IPS-15b (cell line): ENCODE data around the gene FAM50A.

Experiments used
- H3K27me3 ChIP-seq: one replicate; pipeline ENCODE4 v1.6.1; 2013; ENCODE audit warnings: low read length; ENCODE audit not compliant: control insufficient read depth, insufficient read depth
- H3K36me3 ChIP-seq: one replicate; pipeline ENCODE4 v1.6.1; 2013; ENCODE audit warnings: low read length; ENCODE audit not compliant: control insufficient read depth, insufficient read depth
- H3K4me1 ChIP-seq: one replicate; pipeline ENCODE4 v1.6.1; 2013; ENCODE audit warnings: mild to moderate bottlenecking, low read length; ENCODE audit not compliant: control insufficient read depth, insufficient read depth
- H3K4me3 ChIP-seq: one replicate; pipeline ENCODE4 v1.5.1; 2013; ENCODE audit warnings: low read depth, low read length
- H3K9ac ChIP-seq: one replicate; pipeline ENCODE4 v1.6.1; 2013; ENCODE audit warnings: low read depth, mild to moderate bottlenecking, low read length
- H3K9me3 ChIP-seq: one replicate; pipeline ENCODE4 v1.6.1; 2013; ENCODE audit warnings: mild to moderate bottlenecking, low read length; ENCODE audit not compliant: control insufficient read depth, insufficient read depth

The FAM50A gene

GRCh38 chrX:154445776-154446175 is 1.8 kb downstream of the FAM50A start:
- Histone ChIP-seq H3K9me3 (no peaks in the 10 kb centered on the region), H3K27me3 (no peaks in the 10 kb centered on the region), H3K9ac (no peak overlapping the region), H3K4me1 (no peaks in the 10 kb centered on the region), H3K4me3 (no peak overlapping the region), H3K36me3 (peaks cover 47% of the 10 kb centered on the region)

GRCh38 chrX:154446430-154446829 is 2.5 kb downstream of the FAM50A start:
- Histone ChIP-seq H3K36me3 (peaks cover 45% of the 10 kb centered on the region), H3K9ac (no peak overlapping the region), H3K9me3 (no peaks in the 10 kb centered on the region), H3K4me3 (no peak overlapping the region), H3K4me1 (no peaks in the 10 kb centered on the region), H3K27me3 (no peaks in the 10 kb centered on the region)

GRCh38 chrX:154448484-154448883 is 4.5 kb downstream of the FAM50A start:
- no peak overlapping the region for H3K4me3 ChIP-seq
- no peaks in the 10 kb centered on the region for H3K9me3 ChIP-seq
- no peak overlapping the region for H3K9ac ChIP-seq
- H3K27me3 ChIP-seq: no peaks in the 10 kb centered on the region
- H3K4me1 ChIP-seq: no peaks in the 10 kb centered on the region
- peaks cover 32% of the 10 kb centered on the region for H3K36me3 ChIP-seq

GRCh38 chrX:154449618-154450017 is 5.7 kb downstream of the FAM50A start:
- H3K9me3 ChIP-seq: no peaks in the 10 kb centered on the region
- H3K4me3 ChIP-seq: no peak overlapping the region
- H3K27me3 ChIP-seq: no peaks in the 10 kb centered on the region
- peaks cover 32% of the 10 kb centered on the region for H3K36me3 ChIP-seq
- no peak overlapping the region for H3K9ac ChIP-seq
- no peaks in the 10 kb centered on the region for H3K4me1 ChIP-seq

- no peaks in the 10 kb centered on the region for H3K4me1 ChIP-seq
- no peak overlapping the region for H3K4me3 ChIP-seq
- no peak overlapping the region for H3K9ac ChIP-seq
- H3K36me3 ChIP-seq: peaks cover 29% of the 10 kb centered on the region
- H3K27me3 ChIP-seq: no peaks in the 10 kb centered on the region
- no peaks in the 10 kb centered on the region for H3K9me3 ChIP-seq
Observed at GRCh38 chrX:154450312-154450711, 6.4 kb downstream of the FAM50A start.

- Histone ChIP-seq H3K27me3 (peaks cover 2% of the 10 kb centered on the region), H3K4me1 (no peaks in the 10 kb centered on the region), H3K9me3 (no peaks in the 10 kb centered on the region), H3K4me3 (no peak overlapping the region), H3K9ac (no peak overlapping the region), H3K36me3 (peaks cover 24% of the 10 kb centered on the region)
Observed at GRCh38 chrX:154452823-154453222, 8.9 kb downstream of the FAM50A start.

- H3K4me3 ChIP-seq: peak overlapping the region; percentile 30
- H3K27me3 ChIP-seq: peaks cover 2% of the 10 kb centered on the region
- H3K4me1 ChIP-seq: no peaks in the 10 kb centered on the region
- no peaks in the 10 kb centered on the region for H3K9me3 ChIP-seq
- no peak overlapping the region for H3K9ac ChIP-seq
- H3K36me3 ChIP-seq: peaks cover 17% of the 10 kb centered on the region
Observed at GRCh38 chrX:154457491-154458115, 13.7 kb downstream of the FAM50A start.

- peaks cover 2% of the 10 kb centered on the region for H3K27me3 ChIP-seq
- no peak within 1 kb of the TSS for H3K9ac ChIP-seq
- peak within 1 kb of the TSS; percentile 46 for H3K4me3 ChIP-seq
- no peaks in the 10 kb centered on the region for H3K9me3 ChIP-seq
- H3K36me3 ChIP-seq: peaks cover 21% of the 10 kb centered on the region
- no peaks in the 10 kb centered on the region for H3K4me1 ChIP-seq
Observed at GRCh38 chrX:154458116-154458953, 14.4 kb downstream of the FAM50A start, which contains the start of gene PLXNA3. PLXNA3 (plus strand) TSS chrX:154458281; CDS start chrX:154460184, 1,903 bp downstream.

- peak overlapping the region; percentile 46 for H3K4me3 ChIP-seq
- H3K4me1 ChIP-seq: no peaks in the 10 kb centered on the region
- H3K9ac ChIP-seq: no peak overlapping the region
- H3K36me3 ChIP-seq: peaks cover 21% of the 10 kb centered on the region
- peaks cover 2% of the 10 kb centered on the region for H3K27me3 ChIP-seq
- H3K9me3 ChIP-seq: no peaks in the 10 kb centered on the region
Observed at GRCh38 chrX:154458954-154459778, 15.2 kb downstream of the FAM50A start.

- H3K36me3 ChIP-seq: peaks cover 27% of the 10 kb centered on the region
- no peak overlapping the region for H3K4me3 ChIP-seq
- H3K27me3 ChIP-seq: peaks cover 2% of the 10 kb centered on the region
- H3K9ac ChIP-seq: no peak overlapping the region
- no peaks in the 10 kb centered on the region for H3K4me1 ChIP-seq
- H3K9me3 ChIP-seq: no peaks in the 10 kb centered on the region
Observed at GRCh38 chrX:154459832-154460231, 15.9 kb downstream of the FAM50A start.

GRCh38 chrX:154460326-154460725 is 16.4 kb downstream of the FAM50A start:
- Histone ChIP-seq H3K4me1 (no peaks in the 10 kb centered on the region), H3K9me3 (no peaks in the 10 kb centered on the region), H3K27me3 (peaks cover 2% of the 10 kb centered on the region), H3K9ac (no peak overlapping the region), H3K36me3 (peaks cover 32% of the 10 kb centered on the region), H3K4me3 (no peak overlapping the region)
